Adrenal gland (tissue), 5 donors: Measurements from ENCODE around the gene SMCO1.

Source experiments
- CTCF ChIP-seq, 6 experiments: fragments of 450-650 bp in 4 of 6; fragments of 200-600 bp in 2 of 6; sonication (generic) in 1 of 6; IDR thresholded peaks; 1 replicate in 5 of 6; 2 replicates in 1 of 6; pipeline versions ENCODE4 v1.5.1 to v1.8.0; 2016 to 2021; ENCODE audit warnings: antibody characterized with exemption in 6 of 6, mild to moderate bottlenecking in 2 of 6, moderate library complexity in 1 of 6
- POLR2A ChIP-seq, 2 donors: fragments of 450-650 bp; IDR thresholded peaks; one replicate each; pipeline ENCODE4 v1.6.1; 2017; ENCODE audit warnings: antibody characterized with exemption in 2 of 2, mild to moderate bottlenecking in 2 of 2, moderate library complexity in 1 of 2
- donor health status: DM: no; HTN: no; CAD: no.

GRCh38 chr3:196519718-196520082 lies 4.6 kb upstream of the SMCO1 start:
- TF ChIP-seq CTCF (IDR thresholded peaks at IDR 0.05): no peak
- no peak for TF ChIP-seq POLR2A (IDR thresholded peaks at IDR 0.05)
